GM21723 (cell line): ENCODE measurements around the gene EML3.
"Not testable (repeated sequence)": the region's sequence is repeated elsewhere in the genome, so short reads cannot be mapped to it uniquely, and the experiment has no call there.

Experiments used
- ATAC-seq: cut with Tn5 transposase; IDR thresholded peaks from one replicate; pipeline ENCODE4 v1.9.1; 2021; ENCODE audit warnings: mild to moderate bottlenecking, moderate library complexity; ENCODE audit not compliant: unreplicated experiment

The EML3 gene

GRCh38 chr11:62573006-62573591 lies 39.5 kb downstream of the EML3 start:
- no peak for ATAC-seq

DNA sequence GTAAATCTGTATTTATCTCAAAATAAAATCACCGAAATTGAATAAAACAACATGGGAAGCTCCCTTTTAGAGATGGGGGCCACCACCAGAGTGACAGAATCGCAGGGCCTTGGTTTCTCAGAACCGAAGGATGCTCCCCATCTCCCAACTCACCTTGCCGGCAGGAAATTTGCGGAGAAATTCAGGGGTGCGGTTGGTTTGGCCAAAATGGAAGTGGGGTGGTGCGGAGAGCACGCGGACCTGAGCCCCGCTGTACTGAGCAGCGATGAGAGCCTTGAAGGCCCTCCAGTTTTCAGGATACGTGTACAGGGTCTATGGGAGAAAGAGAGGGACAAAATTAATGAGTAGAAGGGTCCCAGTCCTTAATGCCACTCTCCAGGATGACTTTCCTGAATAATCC lies 40.1 kb downstream of the EML3 start:
- ATAC-seq = no peak

- not testable (repeated sequence) for ATAC-seq
Measured at GRCh38 chr11:62571493-62571892, 41.1 kb downstream of the EML3 start.

- ATAC-seq = not testable (repeated sequence)
Measured at GRCh38 chr11:62570903-62571302, 41.7 kb downstream of the EML3 start.

- ATAC-seq = no peak
Measured at GRCh38 chr11:62569611-62570010, 43.0 kb downstream of the EML3 start.

- ATAC-seq = no peak
Measured at GRCh38 chr11:62567018-62567633, 45.4 kb downstream of the EML3 start.

DNA sequence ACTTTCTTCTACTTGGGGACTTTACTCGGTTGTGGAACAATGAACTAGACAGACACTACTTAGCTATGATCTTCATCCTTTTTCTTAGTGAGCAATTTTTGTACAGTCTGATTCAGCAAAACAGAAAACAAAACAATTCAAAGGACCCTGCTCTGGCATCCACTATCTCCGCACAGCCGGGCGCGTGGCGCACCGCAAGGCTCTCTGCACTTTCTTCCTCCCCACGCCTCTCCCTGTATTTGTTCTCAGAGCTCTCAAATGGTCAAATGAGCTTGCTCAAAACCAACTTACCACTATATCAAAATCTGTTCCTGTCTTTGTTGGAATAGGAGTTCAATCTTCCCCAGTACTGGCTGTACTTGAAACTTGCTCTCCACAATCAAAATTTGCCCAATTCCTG lies 46.3 kb downstream of the EML3 start:
- no peak for ATAC-seq

DNA sequence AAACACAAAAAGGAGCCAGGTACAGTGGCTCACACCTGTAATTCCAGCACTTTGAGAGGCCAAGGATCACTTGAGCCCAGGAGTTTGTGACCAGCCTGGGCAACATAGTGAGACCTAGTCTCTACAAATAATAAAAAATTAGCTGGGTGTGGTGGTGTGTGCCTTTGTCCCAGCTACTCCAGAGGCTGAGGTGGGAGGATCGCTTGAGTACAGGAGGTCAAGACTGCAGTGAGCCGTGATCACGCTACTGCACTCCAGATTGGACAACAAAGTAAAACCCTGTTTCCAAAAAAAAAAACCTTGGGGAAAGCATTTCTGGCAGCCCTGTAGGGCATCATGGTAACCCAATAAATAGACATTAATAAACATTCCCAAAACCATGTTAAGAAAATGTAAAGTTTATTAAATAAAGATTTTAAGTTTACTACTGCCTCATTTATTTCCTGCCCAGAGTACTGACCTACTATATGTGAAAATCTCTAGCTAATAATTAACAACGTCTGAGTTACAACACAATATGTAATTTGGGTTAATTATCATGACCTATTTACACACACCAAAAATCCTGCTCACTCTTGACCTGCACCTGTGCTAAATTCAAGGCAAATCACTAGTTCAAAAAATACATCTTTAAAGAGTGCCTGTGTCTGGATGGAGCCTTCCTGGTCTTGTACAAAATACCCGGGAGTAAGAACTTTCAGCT lies 47.3 kb downstream of the EML3 start:
- ATAC-seq = no peak

GRCh38 chr11:62561677-62562230 lies 50.8 kb downstream of the EML3 start:
- ATAC-seq = not testable (repeated sequence)

- ATAC-seq = no peak
Measured at GRCh38 chr11:62560566-62561103, 51.9 kb downstream of the EML3 start.

- not testable (repeated sequence) for ATAC-seq
Measured at GRCh38 chr11:62559626-62560025, 52.9 kb downstream of the EML3 start.

- ATAC-seq = no peak
Measured at GRCh38 chr11:62559204-62559603, 53.4 kb downstream of the EML3 start.

GRCh38 chr11:62558669-62559068 lies 53.9 kb downstream of the EML3 start:
- no peak for ATAC-seq

DNA sequence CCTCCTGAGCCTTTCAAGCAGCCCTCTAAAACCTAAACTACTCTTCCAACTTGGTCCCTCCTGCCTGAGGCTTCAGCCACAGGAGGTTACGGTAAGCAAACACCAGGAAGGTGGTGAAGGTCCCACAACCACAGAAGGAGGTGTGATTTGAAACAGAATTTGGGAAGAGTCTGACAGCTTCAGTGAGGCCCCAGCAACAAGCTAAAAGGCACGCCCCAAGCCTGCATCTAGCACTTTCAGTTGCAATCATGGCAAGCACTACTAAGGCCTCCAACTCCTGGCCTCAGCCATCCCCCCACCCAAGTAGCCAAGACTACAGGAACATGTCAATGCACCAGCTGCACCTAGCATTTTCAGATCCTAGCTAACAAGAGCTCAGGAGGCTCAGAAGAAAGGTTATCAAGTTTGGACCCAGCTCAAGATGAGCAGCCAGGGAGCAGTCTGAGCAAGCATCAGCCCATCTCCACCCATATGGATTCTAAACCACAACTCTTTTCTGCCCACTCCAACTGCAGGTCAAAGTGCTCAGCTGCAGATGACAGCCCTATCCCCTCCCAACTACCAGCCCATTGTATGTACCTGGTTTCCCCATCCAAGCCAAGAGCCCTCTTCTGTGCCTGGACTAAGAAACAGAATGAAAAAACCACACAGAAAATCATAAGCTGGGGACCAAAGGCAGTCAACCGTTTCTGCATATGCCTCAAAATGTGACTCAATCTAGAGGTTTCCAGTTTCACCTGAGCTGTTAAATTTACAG lies 55.5 kb downstream of the EML3 start:
- peak; percentile 30 for ATAC-seq

GRCh38 chr11:62556108-62556874 lies 56.3 kb downstream of the EML3 start:
- peak; percentile 44 for ATAC-seq

GRCh38 chr11:62555464-62556107 lies 57.0 kb downstream of the EML3 start:
- peak; percentile 33 for ATAC-seq

DNA sequence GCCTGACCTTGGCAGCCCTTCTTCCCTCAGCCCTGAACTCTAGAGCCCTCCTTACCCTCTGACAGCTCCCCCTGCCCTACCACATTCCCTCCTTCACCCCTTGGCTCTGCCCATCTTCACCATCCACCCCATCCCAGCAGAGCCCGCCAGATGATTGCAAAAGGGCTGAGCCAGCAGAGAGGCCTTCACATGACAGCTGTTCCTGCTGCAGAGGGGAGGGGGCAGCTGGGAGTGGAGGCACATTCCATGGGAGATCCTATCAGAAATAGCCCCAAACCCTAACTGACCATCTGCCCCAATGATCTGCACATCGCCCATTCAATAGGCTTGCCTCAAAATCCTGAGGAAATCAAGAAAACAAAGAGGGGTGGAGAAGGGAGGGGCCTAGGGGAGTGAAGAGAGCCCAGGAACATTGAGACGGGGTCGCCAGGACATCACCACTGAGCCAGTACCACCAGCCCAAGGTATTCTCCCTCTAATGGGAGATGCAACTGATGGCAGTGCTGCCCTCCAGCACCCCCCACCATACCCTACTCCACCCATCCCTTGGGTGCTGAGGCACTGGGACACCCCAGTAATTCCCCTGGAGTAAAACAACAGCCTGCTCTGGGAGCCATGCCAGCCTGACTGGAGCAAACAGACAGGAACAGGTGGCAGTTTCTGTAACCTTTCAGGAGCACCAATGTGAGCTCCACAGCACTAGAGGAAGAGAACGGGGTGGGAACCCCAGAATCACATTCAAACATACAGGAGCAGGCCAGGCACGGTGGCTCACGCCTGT lies 58.0 kb downstream of the EML3 start:
- no peak for ATAC-seq

DNA sequence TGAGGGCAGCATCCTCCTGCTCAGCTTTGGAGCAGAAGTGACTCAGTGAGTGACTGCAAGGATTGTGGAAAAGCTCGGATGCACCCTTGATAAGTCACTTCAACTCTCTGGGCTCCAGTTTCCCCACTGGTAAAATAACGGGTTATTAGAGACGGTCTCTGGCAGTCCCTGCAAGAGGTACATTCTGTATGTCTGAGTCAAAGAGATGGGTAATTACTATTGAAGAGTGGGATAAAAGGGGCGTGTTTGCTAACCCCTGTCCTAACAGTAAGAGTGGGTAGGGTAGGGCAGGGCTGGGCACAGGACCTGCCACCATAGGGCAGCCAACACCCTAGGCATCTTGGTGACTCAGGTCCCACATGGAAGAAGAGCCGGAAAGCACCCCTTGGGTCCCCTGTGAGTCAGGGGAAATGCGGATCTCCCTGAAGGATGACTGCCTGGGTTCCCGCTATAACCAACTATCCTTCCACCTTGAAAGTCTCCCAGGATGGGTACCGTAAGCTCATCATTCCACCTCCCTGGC lies 58.7 kb downstream of the EML3 start:
- no peak for ATAC-seq
